Suppressor macrophage treated with lipopolysaccharide for 1 hour (primary cell): ENCODE data around the gene NRN1.
A peak's percentile ranks its signal among the peaks of the same experiment; 100 is the strongest.
"Not testable (repeated sequence)": the region's sequence is repeated elsewhere in the genome, so short reads cannot be mapped to it uniquely, and the experiment has no call there.

Experiments
- DNase-seq, 3 donors: peaks; one replicate each; pipeline ENCODE4 v3.0.0-alpha.2; 2020 to 2022

Gene NRN1, protein sequence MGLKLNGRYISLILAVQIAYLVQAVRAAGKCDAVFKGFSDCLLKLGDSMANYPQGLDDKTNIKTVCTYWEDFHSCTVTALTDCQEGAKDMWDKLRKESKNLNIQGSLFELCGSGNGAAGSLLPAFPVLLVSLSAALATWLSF

DNA sequence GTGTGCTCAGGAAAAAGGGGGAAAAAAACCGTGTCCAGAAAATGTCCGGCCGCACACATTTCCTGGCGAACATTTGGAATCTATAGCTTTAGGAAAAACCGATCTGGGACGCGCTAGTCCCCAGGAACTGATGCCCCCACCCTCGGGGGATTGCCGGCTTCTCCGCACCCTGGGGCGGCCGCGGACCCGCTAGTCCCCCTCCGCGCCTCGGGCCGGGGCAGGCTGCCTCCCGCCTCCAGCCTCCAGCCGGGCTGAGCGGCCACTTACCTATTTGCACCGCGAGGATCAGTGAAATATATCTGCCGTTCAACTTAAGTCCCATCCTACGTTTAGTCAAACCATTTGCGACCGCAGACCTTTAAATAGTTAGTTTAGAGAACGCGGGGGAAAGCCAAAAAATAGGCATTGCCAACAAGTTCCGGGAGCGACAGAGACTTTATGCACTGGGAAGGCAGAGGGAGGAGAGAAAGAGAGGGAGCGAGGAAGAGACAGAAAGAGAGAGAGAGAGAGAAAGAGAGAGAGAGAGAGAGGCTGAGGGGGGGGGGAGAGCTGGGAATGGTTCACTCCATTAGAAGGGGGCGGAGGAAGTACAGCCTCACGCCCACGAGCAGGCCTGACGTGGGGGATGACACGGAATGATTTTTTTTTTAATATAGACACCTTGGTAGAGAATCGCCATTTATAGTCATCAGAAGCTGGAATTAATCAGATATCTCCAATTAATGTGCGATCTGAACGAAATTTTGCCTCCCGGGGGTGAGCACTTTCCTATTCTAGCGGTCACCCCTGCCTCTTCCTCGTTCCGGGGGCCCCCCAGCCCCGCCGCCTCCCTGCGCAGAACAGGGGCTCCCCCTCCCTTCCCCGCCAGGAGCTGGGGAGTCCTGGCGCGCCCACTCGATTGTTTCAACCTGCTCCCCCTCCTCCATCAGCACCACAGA, at the start of gene NRN1:
TSS of gene NRN1 (minus strand) at position 498 of the 938 bp plus-strand sequence. CDS start at position 322, 176 bp downstream.
- DNase-seq = peak; percentile 35 to 48 (median 48)

DNA sequence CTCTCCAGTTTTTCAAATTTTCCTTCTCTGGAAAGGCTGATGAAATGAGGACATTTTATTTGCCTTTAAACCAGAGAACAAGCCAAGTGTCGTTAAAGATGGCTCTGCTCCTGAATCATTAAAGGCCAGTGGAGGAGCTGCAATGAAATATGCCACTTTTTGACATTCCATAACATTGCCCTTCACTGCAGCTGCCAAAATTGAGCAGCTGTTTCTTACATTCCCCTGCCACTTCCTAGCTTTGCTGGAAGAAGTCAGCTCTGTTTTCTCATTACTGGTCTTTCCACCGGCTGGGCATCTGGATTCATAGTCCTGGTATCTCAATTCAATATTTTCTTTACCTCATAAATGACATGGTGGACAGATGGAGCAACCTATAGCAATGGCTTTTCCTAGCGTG, 45.5 kb upstream of the NRN1 start:
- DNase-seq = no peak

- DNase-seq = no peak
Measured at GRCh38 chr6:6046716-6047115, 40.0 kb upstream of the NRN1 start.

GRCh38 chr6:6039946-6040509, 33.3 kb upstream of the NRN1 start:
- no peak for DNase-seq

DNA sequence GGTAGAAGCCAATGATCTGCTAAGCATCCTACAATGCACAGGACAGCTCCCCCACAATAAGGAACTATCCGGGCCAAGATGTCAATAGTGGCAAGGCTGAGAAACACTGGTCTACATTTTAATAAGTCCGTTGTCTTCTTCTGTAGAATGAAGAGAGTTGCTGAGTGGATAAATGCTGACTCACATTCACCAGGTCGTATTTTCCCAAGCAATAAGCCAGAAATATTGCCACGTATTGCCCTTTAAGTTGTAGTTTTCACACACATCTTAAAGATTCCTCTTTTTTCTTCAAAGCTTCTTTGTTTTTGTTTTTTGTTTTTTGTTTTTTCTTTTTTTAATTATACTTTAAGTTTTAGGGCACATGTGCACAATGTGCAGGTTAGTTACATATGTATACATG, 30.5 kb upstream of the NRN1 start:
- no peak for DNase-seq

DNA sequence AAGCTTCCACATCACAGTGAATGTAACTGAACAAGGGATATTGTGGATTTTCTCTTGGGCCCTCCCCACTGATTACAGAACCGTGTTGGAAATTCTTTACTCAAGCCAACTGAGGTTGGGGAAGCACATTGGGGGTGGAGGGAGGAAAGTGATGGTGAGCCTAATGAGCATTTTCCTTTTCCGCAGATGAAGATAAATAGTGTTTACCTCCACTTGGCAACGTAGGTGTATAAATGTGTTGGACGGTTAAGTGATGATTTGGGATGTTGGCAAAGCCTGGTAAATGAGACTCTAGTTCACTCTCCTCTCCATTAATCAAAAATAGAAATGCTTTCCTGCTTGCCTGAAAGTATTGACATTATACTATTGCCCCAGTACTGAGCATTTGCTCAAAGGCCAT, 27.1 kb upstream of the NRN1 start:
- DNase-seq = no peak

DNA sequence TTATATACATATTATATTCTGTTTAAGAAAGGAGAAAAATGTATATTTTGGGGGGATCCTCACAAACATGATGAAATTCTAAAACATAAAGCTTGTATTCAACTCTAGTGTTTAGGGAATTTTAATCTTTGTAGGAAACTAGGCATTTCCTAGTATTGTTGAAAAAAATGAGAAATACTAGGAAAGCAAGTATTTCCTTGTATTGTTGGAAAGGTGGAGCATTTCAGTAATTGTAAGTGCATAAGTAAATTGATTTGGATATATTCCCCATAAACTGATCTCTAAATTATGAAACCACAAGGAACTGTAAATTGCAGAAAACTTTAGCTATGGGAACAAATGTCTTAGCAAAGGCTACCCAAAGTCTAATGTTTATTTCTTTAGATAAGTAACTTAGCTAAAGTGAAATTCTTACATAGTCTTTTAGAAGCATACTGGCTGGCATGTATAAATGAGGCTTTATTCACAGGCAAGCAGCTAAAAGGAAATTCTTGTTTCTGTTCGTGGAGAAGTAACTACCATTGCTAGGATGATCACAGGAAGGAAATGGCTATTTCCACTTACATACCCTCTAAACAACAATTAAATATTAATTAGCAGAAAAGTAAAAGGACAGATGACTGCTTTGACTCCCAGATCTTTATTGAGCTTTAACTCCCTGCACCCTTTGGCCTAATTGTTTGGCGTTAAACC, 19.9 kb upstream of the NRN1 start:
- no peak for DNase-seq

DNA sequence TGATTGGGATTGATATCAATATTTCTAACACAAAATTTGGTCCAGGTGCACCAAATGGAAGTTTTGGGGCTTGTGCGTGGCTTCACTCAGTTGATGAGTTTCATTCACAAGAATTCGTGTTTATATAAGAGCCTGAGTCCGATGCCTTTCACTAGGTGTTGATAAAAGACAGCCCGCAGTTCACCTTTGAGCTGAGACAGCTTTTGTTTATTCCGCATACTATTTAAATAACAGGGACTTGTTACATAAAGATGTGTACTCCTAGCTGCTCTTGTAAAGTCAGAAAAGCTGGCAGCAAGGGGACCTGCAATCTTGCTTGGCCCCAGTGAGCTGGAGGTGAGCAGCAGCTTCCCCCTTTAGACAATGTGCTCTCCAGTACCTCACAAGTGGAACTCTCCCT, 19.0 kb upstream of the NRN1 start:
- no peak for DNase-seq

- DNase-seq = no peak
Measured at GRCh38 chr6:6024220-6024619, 17.5 kb upstream of the NRN1 start.

GRCh38 chr6:6022841-6023240, 16.1 kb upstream of the NRN1 start:
- not testable (repeated sequence) for DNase-seq

- peak; percentile 79 to 95 (median 87) for DNase-seq
Measured at GRCh38 chr6:6008648-6009421, 2.1 kb upstream of the NRN1 start.

DNA sequence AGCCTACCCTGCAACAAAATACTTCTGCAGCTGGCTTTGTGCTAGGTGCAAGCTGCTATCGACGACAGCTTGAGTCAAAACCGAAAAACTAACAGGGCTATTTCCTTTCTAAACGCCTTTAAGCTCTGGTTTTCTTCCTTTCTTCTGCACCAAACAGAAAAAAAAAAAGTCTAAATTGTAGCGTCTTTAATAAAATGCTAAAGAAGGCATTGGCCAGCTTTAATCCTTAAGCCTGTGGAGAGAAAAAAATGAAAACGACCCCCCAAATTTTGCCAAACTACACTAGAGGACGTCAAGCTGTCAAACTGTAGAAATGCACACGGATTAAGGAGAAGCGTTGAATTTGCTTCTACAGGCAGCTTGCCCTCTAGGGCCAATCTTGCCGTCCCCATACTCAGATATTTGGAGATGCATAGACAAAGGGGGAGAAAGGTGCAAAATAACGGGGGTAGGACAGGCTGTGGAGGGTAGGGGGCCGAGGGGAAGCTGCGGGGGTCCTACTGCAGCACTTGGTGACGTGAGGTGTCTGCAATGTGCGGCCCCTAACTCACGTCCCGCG, 1.4 kb upstream of the NRN1 start:
- DNase-seq = peak in 1 of 3 donors; percentile 7

DNA sequence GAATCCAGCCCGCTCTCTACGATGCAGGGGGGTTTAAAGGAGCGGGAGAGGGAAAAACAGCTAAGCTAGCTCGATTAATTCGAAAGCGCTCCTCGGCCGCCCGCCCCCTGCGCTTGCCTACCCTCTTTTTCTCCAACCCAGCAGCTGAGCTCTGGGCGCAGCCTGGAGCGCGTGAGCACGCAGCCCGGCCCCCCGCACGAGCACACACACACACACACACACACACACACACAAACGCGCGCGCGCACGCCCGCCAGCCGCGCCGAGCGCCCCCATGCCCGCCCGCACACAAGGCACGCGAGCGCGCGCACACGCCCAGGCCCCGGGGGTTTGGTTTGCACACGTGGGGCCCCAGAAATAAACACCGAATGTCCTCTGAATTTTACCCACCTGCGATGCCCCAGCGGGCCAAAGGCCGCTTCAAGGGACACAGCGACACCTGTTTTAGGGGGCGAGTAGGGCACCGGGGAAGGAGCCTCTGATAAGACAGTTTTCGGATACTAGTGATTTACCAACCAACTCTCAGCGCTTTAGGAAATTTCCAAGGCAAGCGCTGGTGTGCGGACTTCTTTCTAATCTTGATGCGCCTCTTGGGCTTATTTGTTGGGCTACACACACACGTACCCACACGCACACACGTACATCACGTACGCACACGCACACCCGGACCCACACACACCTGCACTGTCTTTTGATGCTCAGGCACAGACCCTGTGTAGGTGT, 802 bp upstream of the NRN1 start:
- DNase-seq = peak in 2 of 3 donors; percentile 12 to 31

DNA sequence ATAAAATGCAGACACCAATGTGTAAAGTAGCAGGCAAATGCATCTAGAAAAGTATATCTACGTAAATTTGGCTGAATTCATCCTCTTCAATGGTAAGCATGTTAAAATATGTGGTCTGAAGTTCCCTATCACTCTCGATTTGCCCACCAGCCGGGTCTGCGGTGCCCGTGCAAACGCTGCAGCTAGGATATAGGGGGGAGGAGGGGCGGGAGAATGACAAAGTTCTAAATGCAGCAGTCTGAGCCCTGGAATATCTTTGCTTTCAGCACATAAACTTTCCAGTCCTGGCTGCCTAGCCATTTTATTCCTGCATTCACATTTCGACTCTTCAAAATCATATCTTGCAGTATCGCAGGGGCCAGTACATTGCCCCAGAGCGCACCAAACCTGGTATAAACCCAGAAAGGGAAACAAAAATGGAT, 708 bp downstream of the NRN1 start:
- no peak for DNase-seq

DNA sequence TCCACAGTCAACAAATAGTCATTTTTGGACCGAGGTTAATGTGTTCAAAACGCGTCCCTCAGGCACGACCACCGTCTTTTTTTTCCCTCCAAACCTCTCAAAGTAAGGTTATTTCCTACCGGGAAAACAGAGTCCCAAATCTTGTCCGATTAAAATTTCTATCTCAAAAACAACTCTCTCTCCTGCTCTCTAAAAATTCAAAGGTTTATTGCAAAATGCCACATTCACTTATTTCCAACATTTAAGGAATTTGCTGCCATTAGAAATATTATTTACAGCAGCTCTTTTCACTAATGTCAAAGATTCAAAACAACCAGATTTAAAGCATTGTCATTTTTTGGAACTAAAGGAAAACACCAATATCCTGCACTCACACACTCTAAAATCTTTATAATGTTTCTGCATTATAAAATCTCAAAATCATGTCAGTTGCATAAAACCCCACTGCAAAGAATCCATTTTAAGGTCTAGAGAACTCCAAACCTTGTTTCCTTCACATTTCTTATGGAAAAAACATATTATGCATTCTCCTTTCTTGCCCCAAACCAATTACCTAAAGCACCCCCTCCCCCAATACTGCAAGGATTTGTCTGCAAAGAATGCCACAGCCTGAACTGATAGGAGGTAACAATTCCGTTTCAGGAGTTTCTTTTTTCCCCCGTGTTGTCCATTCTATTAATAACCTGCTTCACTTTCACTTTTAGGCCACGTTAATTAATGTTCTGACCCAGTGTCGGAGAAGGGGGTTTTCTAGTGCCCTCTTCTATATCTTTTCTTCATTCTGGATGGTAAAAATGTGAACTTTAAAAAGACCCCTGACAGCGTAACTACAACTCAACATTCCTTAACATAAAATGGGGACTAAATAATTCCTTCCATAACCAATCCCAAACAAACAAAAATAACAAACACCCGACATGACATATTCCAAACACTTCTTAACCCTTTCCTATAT, 1.4 kb downstream of the NRN1 start:
- no peak for DNase-seq

- peak in 1 of 3 donors; percentile 12 for DNase-seq
Measured at GRCh38 chr6:6004390-6004995, 2.2 kb downstream of the NRN1 start.

DNA sequence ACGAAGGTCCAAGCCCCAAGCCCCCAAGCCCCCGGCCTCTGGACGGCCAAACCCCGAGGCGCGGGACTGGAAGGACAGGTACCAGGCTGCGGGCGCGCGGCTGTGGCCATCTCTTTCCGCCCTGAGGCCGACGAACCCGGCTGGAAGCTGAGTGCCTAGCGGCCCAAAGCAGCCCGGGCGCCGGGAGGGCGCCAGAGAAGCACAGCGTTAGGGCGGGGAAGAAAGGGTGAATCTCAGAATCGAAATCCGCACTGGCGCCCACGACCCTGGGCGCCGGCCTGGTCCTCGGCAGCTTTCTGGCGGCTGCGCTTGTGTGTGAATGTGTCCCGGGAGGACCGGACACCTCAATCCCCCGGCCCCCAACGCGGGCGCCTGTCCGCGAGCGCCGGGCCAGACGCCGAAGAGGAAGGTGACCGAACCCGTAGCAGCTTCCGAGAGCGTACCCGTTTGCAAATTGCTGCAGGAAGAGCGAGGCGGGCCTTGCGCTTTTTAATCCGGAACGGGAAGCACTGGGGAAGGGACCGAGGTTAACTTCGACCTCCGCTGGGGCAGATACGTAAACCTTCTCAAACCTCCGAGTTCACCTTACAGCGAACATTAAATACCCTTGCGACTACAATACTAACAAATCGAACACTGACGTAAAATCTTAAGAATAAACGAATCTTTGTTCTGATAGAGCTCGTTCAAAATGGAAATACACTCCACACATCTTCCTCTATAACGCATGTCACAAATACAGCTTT, 2.9 kb downstream of the NRN1 start:
- DNase-seq = peak; percentile 54 to 71 (median 67)

GRCh38 chr6:6002848-6003620, 3.7 kb downstream of the NRN1 start:
- DNase-seq = peak in 1 of 3 donors; percentile 7
